ENCODE data around the gene TMEM143.
"Not testable (repeated sequence)": the region's sequence is repeated elsewhere in the genome, so short reads cannot be mapped to it uniquely, and the experiment has no call there.

The TMEM143 gene

DNA sequence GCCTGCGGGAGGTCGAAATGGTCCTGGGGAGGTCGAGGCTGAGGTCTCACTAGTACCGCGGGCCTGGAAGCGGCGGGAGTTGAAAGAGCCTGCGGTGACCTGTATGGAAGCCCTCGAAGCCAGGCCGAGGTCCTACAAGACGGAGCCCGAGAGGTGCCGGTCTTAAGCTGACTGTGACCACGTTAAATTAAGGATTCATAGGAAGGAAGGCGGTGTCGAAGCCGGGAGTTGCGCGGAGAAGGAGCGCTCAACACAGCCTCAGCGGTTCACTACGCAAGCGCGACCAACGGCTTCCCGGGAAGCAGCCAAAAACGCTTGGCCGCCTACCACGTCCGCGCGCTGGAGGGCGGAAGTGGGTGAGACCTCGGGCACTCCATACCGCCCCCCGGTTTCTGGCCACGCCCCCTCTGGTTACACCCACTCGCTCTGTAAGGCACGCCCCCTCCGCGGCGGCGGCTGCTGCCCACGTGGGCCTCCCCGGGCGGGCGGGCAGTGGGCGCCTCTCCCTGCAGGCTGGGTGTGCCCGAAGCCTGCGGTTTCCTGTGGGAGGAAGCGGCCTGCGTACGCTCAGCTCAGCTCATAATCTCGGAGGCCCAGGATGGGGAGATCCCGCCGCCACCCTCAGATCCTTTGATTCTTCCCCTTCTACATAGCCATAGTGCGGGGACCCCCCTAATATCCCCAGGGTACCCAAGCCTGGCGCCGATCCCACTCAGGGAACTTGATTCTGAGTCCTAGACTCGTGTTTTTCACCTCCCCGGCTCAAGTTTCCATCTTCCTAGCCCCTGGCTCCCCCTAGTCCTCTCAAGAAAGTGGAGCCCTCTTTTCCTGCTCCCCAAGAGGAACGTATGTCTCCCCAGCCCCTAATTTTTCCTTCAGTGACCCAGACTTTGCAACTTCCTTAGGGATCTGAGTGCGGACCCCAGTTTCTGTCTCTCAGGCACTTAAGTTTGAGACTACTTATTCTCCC lies 41.8 kb downstream of the TMEM143 start:
- peak; percentile 99 for DNase-seq

DNA sequence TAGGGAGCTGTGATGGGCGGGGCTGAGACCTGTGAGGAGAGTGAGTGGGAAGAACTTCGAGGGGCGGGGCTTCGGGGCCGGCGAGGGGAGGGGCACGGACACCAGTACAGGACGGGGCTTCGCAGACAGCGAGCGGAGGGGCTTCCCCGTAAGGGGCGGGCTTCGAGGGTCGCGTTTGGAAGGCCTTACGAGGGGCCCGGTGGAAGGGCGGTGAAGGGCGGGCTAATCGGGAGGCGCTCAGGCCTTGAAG lies 42.4 kb downstream of the TMEM143 start:
- DNase-seq: peak; percentile 97

DNA sequence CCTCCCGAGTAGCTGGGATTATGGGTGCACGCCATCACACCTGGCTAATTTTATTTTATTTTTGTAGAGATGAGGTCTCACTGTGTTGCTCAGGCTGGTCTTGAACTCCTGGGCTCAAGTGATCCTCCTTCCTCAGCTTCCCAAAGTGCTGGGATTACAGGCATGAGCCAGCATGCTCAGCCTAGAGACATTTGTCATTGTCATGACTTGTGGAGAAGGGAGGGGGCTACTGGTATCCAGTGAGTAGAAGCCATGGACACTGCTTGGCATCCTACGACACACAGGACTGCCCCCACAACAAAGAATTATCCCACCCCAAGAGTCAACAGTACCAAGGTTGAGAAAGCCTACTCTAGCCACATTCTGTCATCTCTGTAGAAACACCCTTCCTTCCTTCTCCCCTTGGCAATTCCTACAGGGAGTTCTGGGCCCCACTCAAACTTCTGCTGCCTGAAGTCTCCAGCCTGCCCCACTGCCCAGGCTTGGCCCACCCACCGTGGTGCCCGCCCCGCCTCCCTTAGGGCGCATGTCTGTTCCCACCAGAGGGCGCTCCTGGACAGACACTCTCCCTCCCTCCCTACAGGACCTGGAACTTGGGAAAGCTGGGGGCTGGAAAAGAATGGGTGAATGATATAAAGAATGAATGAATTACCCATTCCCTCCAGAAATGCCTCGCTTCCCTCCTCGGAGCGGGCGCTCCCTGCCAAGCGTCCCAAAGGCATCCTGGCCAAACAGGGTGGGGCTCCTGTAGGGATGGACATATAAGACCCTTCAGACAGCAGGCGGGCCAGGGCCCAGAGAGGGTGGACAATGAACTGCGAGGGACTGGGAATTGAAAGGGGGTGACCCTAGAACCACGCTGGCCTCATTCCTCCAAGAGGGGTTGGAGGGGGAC lies 43.8 kb downstream of the TMEM143 start:
- peak; percentile 64 for DNase-seq

DNA sequence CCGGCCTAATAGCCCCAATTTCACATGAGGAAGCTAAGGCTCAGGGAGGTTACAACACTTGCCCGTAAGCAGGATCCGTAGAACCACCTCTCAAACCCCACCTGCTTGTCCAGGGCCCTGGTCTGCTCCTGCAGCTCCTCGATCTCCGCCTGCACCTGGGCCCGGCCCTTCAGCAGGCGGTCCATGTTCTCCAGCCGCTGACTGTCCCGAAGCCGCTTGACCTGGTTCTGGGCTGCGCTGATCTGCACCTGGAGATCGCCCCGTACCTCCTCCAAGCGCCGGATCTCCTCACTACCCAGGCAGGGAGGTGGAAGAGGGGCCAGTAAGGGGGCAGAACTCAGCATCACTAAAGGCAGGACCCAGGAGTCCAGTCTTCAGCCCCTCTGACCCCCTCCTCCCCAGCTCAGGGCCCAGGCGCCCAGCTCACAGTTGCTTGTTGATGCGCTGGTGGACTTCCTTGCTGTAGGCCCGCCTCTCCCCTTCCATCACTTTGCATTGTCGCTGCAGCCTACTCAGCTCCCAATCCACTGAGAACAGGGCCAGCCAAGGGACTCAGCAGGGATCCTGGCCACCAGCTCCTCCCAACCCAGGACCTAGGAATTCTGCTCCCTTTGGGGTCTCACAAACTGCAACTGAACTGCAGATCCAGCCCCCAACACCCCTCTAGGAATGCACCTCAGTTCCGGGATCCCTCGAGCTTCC lies 45.3 kb downstream of the TMEM143 start:
- DNase-seq: no peak

DNA sequence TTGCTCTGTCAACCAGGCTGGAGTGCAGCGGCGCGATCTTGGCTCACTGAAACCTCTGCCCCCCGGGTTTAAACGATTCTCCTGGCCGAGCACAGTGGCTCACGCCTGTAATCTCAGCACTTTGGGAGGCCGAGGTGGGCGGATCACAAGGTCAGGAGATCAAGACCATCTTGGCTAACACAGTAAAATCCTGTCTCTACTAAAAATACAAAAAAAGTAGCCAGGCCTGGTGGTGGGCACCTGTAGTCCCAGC lies 46.1 kb downstream of the TMEM143 start:
- DNase-seq: not testable (repeated sequence)

DNA sequence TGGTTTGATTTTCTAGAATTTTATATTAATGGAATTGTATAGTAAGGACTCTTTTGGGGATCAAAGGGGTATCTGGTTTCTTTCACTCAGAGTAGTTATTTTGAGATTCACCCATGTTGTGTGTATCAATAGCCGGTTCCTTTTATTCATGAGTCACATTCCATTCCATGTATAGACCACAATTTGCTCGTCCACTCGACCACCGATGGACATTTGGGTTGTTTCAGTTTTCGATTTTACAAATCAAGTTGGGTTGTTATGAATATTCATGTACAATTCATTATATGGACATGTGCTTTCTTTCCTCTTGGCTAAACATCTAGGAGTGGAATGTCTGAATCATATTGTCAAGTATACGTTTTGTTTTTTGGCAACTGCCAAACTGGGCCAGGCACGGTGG lies 48.0 kb downstream of the TMEM143 start:
- DNase-seq: no peak

DNA sequence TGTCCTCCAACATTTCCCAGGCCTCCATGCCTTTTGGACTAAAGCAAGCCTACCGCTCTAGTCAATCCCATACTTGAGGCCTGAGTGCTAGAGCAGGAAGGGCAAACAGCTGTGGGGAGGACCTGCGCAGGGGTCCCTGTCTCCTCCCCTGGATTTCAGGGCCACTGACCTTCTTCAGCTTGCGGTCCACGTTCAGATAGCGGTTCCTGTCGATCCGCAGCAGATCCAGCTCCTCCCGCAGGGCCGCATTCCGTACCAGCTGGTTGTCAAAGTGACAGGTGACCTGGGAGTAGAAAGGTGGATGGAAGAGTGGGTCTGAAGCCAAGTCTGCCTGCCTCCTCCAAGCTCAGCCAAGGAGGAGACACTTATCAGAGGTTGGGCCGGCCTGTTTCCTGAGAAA lies 52.4 kb downstream of the TMEM143 start:
- DNase-seq: no peak

DNA sequence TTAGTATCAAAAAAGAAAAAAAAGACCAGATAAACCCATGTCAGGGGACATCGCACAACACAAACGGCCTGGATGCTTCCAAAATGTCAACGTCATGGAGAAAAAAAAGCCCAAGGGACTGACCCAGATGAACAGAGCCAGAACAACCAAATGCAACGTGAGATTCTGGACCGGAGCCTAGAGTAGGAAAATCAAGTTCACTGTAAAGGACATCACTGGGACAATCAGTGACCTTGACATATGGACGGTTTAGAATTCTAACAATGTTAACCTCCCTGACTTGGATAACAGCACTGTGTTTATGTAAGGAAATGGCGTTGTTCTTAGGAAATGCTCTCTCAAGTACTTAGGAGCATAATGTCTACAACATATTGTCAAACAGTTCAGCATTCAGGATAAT lies 53.5 kb downstream of the TMEM143 start:
- no peak for DNase-seq

DNA sequence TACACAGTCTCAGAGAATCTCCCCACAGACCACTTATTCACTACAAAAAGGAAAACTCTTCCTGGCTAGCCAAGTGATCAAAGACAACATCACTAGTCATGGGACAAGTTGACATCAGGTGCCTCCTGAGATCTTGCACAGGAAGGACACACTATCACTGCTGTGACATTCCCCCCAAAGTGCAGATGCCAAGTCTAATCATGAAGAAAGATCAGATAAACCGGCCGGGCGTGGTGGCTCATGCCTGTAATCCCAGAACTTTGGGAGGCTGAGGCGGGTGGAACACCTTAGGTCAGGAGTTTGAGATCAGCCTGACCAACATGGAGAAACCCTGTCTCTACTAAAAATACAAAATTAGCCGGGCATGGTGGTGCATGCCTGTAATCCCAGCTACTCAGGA lies 54.0 kb downstream of the TMEM143 start:
- not testable (repeated sequence) for DNase-seq

DNA sequence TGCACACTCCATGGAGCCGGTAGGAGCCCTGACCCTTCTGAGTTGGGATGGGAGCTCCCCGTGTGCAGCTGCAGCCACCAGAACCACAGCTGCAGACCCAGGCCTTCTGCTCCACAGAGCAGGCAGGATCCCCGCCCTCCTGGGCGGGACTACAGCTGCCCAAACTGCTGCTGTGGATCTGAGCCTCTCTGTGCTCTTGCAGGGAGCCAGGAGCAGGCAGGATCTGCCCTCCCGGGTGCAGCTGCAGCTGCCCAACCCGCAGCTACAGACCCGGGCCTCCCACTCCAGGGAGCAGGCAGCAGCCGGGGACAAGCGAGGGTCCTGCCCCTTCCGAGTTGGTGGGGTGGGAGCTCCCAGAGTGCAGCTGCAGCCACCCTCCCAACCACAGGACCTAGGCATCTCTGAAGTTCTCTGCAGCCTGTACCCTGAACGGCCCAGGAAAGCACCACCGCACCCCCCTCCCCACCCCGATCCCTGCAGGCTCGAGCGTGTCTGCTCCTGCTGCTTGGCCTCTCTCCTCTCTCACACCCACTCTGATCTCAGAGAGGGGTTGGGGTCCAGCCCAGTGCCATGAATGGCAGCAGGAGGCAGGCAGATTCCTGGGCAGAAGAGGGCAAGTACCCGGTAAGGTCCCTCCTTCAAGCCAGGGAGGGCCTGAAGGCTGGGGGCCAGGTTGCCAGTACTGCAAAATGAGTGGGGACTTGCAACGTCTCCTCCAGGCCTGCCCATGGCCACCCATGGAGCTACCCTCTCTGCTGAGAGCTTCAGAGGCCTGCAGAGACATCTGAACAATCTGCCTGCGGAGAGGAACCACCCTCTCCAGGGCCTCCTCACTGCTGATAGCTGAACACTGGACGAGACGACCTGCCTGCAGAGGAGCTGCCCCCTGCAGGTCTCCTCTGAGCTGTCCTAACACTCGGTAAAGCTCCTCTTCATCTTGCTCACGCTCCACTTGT lies 54.8 kb downstream of the TMEM143 start:
- no peak for DNase-seq

DNA sequence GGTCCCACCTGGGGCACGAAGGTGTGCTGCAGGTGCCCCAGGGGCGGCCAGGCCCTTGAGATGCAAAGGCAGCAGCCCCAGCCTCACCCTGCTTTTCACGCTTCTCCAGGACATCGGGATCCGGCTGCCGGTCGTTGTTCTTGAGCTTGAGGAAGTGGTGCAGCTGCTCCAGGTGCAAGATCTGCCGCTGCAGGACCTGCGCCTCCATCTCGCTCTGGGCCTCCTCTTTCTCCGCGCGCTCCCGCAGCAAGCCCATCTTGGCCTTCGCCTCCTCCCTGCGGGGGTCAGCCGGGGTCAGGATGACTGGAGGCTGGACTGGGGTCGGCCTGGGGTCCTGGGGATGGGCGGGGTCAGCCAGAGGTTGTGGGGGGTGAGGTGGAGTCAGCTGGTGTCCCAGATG lies 59.9 kb downstream of the TMEM143 start:
- DNase-seq: no peak

DNA sequence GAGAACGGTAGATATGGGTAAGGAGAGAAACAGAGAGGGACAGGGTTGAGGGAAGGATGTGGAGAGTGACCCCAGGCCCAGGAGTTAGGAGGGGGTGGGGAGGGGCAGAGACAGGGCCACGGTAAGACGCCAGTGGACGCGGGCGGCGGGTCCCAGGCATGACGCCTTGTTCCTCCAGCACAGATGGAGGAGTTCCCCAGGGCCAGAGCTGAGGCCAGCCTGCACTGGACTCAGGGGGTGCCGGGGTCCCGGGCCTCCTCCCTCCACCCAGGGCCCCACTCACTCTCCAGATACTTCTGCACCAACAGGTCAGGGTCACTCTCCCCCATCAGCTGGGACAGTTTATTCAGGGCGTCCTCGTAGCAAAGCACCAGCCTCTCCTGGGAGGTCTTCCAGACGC lies 60.4 kb downstream of the TMEM143 start:
- no peak for DNase-seq

DNA sequence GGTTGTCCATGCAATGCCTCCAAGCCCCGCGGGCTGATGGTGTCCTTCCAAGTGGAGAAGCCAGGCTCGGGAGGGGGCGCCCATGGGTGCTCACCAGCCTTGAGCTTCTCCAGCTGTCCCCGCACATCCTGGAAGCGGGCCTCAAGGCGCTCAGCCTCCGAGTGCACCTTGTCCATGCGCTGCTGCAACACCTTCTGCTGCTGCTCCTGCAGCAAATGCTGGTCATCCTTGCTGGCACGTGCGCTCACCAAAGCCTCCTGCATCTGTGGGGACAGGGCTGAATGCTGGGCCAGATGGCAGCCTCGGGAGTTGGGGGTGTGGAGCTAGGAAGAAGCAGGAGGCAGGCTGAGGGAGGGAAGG lies 61.2 kb downstream of the TMEM143 start:
- no peak for DNase-seq

DNA sequence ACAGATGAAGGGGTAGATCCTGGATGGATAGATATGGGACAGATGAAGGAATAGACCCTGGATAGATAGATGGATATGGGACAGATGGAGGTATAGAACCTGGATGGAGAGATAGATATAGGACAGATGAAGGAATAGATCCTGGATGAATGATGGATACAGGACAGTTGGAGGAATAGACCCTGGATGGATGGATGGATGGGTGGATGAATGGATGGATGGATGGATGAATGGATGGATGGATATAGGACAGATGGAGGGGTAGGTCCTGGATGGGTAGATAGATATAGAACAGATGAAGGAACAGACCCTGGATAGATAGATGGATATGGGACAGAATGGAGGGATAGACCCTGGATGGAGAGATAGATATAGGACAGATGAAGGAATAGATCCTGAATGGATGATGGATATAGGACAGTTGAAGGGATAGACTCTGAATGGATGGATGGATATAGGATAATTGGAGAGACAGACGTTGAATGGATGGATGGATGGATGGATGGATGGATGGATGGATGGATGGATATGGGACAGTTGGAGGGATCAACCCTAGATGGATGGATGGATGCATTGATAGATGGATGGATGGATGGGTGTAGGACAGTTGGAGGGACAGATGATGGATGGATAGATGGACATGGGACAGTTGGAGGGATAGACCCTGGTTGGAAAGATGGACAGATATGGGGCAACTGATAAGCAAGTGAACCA lies 61.7 kb downstream of the TMEM143 start:
- DNase-seq: no peak

DNA sequence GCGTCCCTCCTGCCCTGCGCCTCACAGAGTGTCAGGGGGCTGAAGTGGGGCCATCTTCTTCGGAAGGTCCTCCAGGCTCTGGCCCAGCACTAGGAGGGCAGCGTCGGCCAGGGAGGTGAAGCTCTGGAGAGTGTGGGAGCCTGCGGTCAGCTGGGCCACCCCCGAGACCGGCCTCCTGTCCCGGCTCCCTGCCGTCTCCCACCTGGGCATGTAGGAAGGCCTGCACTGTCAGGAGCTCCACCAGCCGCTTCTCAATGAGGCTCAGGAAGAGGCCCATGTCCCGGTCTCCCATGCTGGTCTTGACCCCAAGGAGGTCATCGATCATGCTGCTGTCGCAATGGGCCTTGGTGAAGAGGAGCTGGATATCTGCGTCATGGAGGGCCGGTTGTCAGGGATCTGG lies 65.8 kb downstream of the TMEM143 start:
- DNase-seq: no peak

DNA sequence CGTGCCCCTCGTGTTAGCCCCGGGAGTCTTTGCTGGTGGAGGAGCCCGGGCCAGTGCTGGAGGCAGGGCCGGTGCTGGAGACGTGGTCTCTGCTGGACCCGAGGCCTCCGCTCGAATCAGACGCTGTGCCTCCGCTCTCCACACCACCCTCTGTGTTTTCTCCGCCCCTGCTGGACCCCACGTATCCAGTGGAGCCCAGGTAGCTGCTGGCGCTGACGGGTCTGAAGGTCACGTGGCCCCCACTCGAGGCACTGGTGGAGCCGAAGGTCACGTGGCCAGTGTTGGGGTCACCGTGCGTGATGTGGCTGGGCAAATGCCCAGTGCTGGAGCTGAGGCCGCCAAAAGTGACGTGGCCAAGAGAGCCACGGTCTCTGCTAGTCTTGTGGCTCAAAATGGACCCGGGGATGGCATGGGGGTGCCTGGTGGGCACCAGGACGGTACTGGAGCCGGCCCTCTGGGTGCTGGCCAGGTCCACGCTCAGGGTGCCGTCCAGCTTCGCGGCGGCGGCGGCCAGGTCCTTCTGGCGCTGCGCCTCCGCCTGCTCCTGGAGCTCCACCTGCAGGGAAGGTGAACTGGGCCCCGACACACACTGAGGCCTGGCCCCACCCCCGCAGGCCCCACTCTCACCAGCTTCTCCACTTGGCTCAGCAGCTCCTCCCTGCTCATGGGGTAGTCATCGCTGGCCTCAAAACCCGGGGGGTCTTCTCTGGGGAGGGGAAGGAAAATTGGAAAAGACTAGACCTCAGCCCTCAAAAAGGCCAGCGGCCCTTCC lies 66.6 kb downstream of the TMEM143 start:
- DNase-seq: no peak

DNA sequence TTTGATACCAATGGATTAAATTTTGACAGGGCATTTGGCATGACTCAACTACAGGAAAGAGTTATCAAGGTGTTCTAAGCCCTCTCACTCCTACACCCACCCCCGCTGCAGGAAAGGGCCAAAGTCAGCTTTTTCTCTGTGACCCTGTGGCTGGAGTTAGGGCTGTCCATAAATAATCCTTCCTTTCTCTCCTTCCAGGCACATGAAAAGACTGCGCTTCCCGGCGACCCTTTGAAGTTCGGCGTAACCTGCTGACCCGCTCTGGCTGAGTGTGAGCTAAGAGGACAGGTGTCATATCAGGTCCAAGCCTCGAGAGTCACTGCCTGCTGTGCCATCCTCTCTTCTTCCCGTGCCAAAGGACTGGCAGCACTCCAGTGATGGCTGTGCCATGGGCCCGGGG lies 68.3 kb downstream of the TMEM143 start:
- no peak for DNase-seq

DNA sequence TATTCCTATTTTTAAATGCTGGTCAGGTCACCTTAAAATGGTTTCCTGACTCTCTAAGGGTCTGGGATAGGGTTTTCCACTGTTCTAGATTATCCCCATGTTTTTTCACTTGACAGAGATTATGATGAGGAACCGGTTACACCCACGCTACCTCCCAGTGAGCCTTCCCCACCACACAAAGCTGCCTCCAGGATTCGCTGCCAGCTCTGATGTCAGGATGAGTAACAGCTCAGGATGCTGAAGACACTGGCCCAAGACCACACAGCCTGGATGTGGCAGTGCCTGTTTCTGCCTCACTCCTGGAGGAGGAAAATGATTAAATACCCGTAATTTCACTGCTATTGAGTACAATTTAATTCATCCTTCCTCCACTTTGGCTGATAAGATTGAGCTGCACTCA lies 70.9 kb downstream of the TMEM143 start:
- no peak for DNase-seq

DNA sequence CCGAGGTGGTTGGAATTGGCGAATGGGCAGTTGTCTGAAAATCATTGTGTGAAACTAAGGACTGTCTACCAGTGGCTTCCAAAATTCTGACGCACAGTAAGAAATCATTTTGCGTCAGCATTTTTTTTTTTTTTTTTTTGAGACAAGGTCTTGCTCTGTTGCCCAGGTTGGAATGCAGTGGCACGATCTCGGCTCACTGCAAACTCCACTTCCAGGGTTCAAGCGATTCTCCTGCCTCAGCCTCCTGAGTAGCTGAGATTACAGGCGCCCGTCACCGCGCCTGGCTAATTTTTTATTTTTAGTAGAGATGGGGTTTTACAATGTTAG lies 72.3 kb downstream of the TMEM143 start:
- DNase-seq: not testable (repeated sequence)

DNA sequence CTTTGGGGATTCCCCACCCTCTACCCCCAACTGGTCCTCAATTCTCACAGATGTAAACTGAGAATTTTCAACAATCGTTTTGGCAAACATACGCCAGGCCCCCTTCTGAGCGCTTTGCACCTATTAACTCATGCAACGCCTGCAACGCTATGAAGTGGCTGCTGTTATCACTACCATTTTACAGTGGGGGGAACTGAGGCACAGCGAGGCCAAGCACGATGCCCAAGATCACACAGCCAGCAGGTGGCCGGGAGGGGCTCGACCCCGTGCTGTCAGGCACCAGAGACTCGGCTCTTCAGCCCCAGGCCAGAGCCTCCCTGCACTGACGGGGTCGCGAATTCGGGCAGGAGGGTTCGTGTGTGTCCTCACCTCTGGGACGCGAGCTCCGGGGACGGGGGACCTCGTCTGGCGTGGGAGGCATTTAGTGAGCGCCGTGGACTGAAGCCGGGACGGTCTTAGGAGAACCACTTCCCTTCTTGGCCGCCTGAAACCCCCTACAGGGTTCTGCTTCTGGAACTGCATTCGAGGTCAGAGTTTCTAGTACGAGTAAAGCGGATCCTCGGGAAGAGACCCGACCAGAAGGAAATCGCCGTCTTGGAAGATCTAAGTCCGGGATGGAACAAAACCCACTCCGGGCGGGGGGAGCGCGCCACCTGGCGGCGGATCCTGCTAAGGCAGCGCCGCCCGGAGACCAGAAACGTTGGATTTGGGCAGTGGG lies 72.8 kb downstream of the TMEM143 start:
- DNase-seq: peak; percentile 45

DNA sequence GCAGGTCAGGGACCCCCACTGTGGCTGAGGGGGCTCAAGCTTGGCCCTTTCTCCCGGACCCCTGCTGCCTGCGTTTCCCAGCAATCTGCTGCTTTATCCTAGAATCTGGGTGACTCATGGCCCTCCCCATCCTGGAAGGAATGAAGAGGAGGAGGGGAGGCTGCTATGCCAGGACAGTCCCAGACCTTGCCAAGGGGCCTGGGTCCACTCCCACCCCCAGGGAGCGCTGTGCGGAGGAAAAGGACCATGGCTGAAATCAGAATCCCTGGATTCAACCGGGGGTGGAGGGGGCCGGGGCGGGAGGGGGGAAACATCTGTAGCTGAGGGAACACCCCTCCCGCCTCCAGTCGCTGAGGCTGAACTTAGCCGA lies 73.4 kb downstream of the TMEM143 start:
- DNase-seq: no peak
